ENCODE results near the gene PTGR3. TPM values are rescaled to one million over a fixed set of nuclear protein-coding genes. Genes with fewer than 3 reads are reported as not detected.

Gene PTGR3
- total RNA-seq, 2 experiments from 2014 or later: 1.8 to 14.9 TPM

DNA sequence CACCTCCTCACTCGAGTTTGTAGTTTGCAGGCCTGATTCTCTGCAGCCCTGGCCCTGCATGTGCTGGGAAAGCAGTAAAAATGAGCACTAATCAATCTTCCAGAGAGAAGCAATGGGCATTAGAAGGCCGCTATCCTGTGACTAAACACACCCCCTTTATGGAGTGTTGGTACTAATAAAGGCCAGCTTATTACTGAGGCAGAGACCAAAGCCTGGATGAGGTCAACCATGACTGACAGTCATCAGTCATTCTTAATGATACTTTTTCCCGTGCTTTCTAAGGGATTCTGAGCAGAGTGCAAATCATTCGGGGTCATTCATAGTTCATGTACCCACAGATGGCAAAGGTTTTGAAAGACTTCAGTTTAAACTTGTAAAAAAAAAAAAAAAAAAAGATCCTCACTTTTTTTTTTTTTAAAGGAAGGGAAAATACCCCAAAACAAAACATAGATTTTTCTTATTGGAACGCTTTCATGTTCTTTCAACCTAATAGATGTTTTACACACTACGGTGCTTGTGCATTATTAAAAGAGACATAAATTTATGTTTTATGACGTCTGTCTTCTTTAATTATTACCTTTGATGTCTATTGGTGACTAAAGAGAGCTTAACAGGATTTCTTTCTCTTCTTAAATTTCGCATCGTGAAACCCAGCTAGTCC, 14.9 kb upstream of the PTGR3 start:
- POLR2A ChIA-PET: interaction anchor here (0.7 kb wide), 1 partner anchor 9 kb away, joined by 7 read pairs; no protein-coding TSS in a partner anchor
- H3K27ac ChIP-seq (ENCODE audit: low read depth, low read length, poor library complexity, severe bottlenecking): no peak overlapping the region
- intact Hi-C loops (cut with micrococcal nuclease; ENCODE audit: unreplicated experiment): no loop called here
- no peaks in the 10 kb centered on the region for H3K79me2 ChIP-seq (ENCODE audit: insufficient read depth, low read depth, low read length)
- no TSS peak for BruUV-seq (replicated peaks)
- no peaks in the 10 kb centered on the region for H4K20me1 ChIP-seq (ENCODE audit: insufficient read depth, low read length)
- no peak overlapping the region for H2AFZ ChIP-seq (ENCODE audit: low read length)
- H3K9me3 ChIP-seq (ENCODE audit: low read length): no peaks in the 10 kb centered on the region
- CTCF ChIA-PET (ENCODE audit: unreplicated experiment): no interaction called here
- H3K4me1 ChIP-seq (ENCODE audit: insufficient read depth, low read length, poor library complexity, severe bottlenecking): no peaks in the 10 kb centered on the region
- no peak overlapping the region for H3K4me2 ChIP-seq (ENCODE audit: low read length)
- no peaks in the 10 kb centered on the region for H3K36me3 ChIP-seq (ENCODE audit: insufficient read depth, low read length)
- H3K9me2 ChIP-seq (ENCODE audit: insufficient read depth, low read length): no peaks in the 10 kb centered on the region
- no peak for TF ChIP-seq EZH2phosphoT487 (IDR thresholded peaks at IDR 0.05; ENCODE audit: borderline replicate concordance, low read depth, low read length)
- TF ChIP-seq, protein P1, sequence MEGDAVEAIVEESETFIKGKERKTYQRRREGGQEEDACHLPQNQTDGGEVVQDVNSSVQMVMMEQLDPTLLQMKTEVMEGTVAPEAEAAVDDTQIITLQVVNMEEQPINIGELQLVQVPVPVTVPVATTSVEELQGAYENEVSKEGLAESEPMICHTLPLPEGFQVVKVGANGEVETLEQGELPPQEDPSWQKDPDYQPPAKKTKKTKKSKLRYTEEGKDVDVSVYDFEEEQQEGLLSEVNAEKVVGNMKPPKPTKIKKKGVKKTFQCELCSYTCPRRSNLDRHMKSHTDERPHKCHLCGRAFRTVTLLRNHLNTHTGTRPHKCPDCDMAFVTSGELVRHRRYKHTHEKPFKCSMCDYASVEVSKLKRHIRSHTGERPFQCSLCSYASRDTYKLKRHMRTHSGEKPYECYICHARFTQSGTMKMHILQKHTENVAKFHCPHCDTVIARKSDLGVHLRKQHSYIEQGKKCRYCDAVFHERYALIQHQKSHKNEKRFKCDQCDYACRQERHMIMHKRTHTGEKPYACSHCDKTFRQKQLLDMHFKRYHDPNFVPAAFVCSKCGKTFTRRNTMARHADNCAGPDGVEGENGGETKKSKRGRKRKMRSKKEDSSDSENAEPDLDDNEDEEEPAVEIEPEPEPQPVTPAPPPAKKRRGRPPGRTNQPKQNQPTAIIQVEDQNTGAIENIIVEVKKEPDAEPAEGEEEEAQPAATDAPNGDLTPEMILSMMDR (conservative IDR thresholded peaks at IDR 0.05; ENCODE audit: low read length): no peak
- DNase-seq (ENCODE audit: low spot score): no peak
- no peak overlapping the region for H3K4me3 ChIP-seq (ENCODE audit: low read depth, low read length, poor library complexity, severe bottlenecking)

DNA sequence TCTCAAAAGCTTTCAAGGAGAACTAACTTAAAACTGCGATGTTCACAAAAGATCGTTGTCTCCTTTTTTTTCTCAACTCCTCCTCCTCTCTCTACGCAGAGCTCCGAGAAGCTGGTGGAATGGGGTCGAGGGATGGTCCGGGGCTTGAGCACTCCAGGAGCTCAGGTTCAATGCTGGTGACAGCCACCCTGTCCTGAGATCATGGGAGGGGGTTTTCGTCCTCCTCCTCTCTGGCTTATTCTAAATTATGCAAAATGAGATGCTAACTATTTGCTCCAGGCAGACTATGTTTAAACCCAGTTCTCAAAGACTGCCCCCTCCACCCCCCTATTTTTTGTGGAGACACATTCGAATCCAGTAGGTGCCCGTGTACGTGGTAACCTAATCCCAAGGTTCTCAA, 13.5 kb upstream of the PTGR3 start:
- Histone ChIP-seq H3K4me1 (ENCODE audit: insufficient read depth, low read length, poor library complexity, severe bottlenecking) (no peaks in the 10 kb centered on the region), H3K36me3 (ENCODE audit: insufficient read depth, low read length) (no peaks in the 10 kb centered on the region), H3K9me3 (ENCODE audit: low read length) (no peaks in the 10 kb centered on the region), H4K20me1 (ENCODE audit: insufficient read depth, low read length) (no peaks in the 10 kb centered on the region), H2AFZ (ENCODE audit: low read length) (no peak overlapping the region), H3K9me2 (ENCODE audit: insufficient read depth, low read length) (no peaks in the 10 kb centered on the region), H3K79me2 (ENCODE audit: insufficient read depth, low read depth, low read length) (no peaks in the 10 kb centered on the region), H3K4me3 (ENCODE audit: low read depth, low read length, poor library complexity, severe bottlenecking) (no peak overlapping the region), H3K4me2 (ENCODE audit: low read length) (no peak overlapping the region), H3K27ac (ENCODE audit: low read depth, low read length, poor library complexity, severe bottlenecking) (no peak overlapping the region)
- TF ChIP-seq, protein P1 (conservative IDR thresholded peaks at IDR 0.05; ENCODE audit: low read length): no peak
- TF ChIP-seq EZH2phosphoT487 (IDR thresholded peaks at IDR 0.05; ENCODE audit: borderline replicate concordance, low read depth, low read length): no peak
- ChIA-PET POLR2A (no interaction called here), CTCF (ENCODE audit: unreplicated experiment) (no interaction called here)
- no peak for DNase-seq (ENCODE audit: low spot score)
- BruUV-seq (replicated peaks): no TSS peak
- intact Hi-C loops (cut with micrococcal nuclease; ENCODE audit: unreplicated experiment): no loop called here

DNA sequence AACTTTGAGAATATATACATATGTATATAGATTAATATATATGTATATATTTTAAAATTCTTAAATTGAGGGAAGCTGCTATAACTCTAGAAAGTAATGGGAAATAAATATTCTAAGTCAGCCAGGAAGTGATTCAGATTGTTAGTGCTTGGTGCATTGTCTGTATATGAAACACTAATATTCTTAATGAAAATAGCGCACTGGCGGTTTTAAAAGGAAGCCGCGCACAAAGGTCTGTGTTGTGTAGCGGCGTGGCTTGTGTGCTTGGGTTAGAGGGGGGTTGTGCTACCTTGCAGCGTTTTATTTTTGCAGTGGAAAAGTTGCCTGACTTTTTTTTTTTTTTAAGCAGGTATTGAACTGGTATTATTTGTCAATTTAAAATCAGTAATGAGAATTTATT, 13.0 kb upstream of the PTGR3 start:
- no peak overlapping the region for H2AFZ ChIP-seq (ENCODE audit: low read length)
- no peaks in the 10 kb centered on the region for H3K4me1 ChIP-seq (ENCODE audit: insufficient read depth, low read length, poor library complexity, severe bottlenecking)
- ChIA-PET CTCF (ENCODE audit: unreplicated experiment) (no interaction called here), POLR2A (no interaction called here)
- no TSS peak for BruUV-seq (replicated peaks)
- intact Hi-C loops (cut with micrococcal nuclease; ENCODE audit: unreplicated experiment): no loop called here
- H3K79me2 ChIP-seq (ENCODE audit: insufficient read depth, low read depth, low read length): no peaks in the 10 kb centered on the region
- H3K27ac ChIP-seq (ENCODE audit: low read depth, low read length, poor library complexity, severe bottlenecking): no peak overlapping the region
- no peak for DNase-seq (ENCODE audit: low spot score)
- H3K4me3 ChIP-seq (ENCODE audit: low read depth, low read length, poor library complexity, severe bottlenecking): no peak overlapping the region
- H3K9me3 ChIP-seq (ENCODE audit: low read length): no peaks in the 10 kb centered on the region
- no peaks in the 10 kb centered on the region for H3K9me2 ChIP-seq (ENCODE audit: insufficient read depth, low read length)
- no peak for TF ChIP-seq EZH2phosphoT487 (IDR thresholded peaks at IDR 0.05; ENCODE audit: borderline replicate concordance, low read depth, low read length)
- TF ChIP-seq, protein P1 (conservative IDR thresholded peaks at IDR 0.05; ENCODE audit: low read length): no peak
- no peaks in the 10 kb centered on the region for H4K20me1 ChIP-seq (ENCODE audit: insufficient read depth, low read length)
- no peaks in the 10 kb centered on the region for H3K36me3 ChIP-seq (ENCODE audit: insufficient read depth, low read length)
- H3K4me2 ChIP-seq (ENCODE audit: low read length): no peak overlapping the region

Data from OCI-LY7 (cell line).